Measurements from ENCODE around the gene RPGRIP1L. TPM values are rescaled to one million over a fixed set of nuclear protein-coding genes. Genes with fewer than 3 reads are reported as not detected.
A peak's percentile ranks its signal among the peaks of the same experiment; 100 is the strongest.

The RPGRIP1L gene
- total RNA-seq, 1 donor from 2014 or later = 12.0 TPM

- no peak for DNase-seq (ENCODE audit: extremely low spot score, unreplicated experiment)
- no peak for TF ChIP-seq CTCF (IDR thresholded peaks at IDR 0.05)
- no peaks in the 10 kb centered on the region for H3K27me3 Mint-ChIP-seq (ENCODE audit: unreplicated experiment)
- H3K9me3 Mint-ChIP-seq (ENCODE audit: unreplicated experiment) = peaks cover 13% of the 10 kb centered on the region
- peak overlapping the region; percentile 1 for H3K27ac Mint-ChIP-seq (ENCODE audit: unreplicated experiment)
- H3K36me3 Mint-ChIP-seq (ENCODE audit: unreplicated experiment) = peaks cover 33% of the 10 kb centered on the region
- H3K4me3 Mint-ChIP-seq (ENCODE audit: unreplicated experiment) = no peak overlapping the region
- H3K4me1 Mint-ChIP-seq (ENCODE audit: unreplicated experiment) = no peaks in the 10 kb centered on the region
Measured at GRCh38 chr16:53646506-53646905, 57.2 kb downstream of the RPGRIP1L start.

- no peak for DNase-seq (ENCODE audit: extremely low spot score, unreplicated experiment)
- TF ChIP-seq CTCF (IDR thresholded peaks at IDR 0.05) = no peak
- H3K27ac Mint-ChIP-seq (ENCODE audit: unreplicated experiment) = no peak overlapping the region
- no peaks in the 10 kb centered on the region for H3K4me1 Mint-ChIP-seq (ENCODE audit: unreplicated experiment)
- H3K9me3 Mint-ChIP-seq (ENCODE audit: unreplicated experiment) = peaks cover 13% of the 10 kb centered on the region
- peaks cover 42% of the 10 kb centered on the region for H3K36me3 Mint-ChIP-seq (ENCODE audit: unreplicated experiment)
- no peak overlapping the region for H3K4me3 Mint-ChIP-seq (ENCODE audit: unreplicated experiment)
- H3K27me3 Mint-ChIP-seq (ENCODE audit: unreplicated experiment) = no peaks in the 10 kb centered on the region
Measured at GRCh38 chr16:53643474-53643873, 60.2 kb downstream of the RPGRIP1L start.

- H3K27ac Mint-ChIP-seq (ENCODE audit: unreplicated experiment) = no peak overlapping the region
- no peaks in the 10 kb centered on the region for H3K27me3 Mint-ChIP-seq (ENCODE audit: unreplicated experiment)
- H3K36me3 Mint-ChIP-seq (ENCODE audit: unreplicated experiment) = peaks cover 40% of the 10 kb centered on the region
- no peak overlapping the region for H3K4me3 Mint-ChIP-seq (ENCODE audit: unreplicated experiment)
- H3K9me3 Mint-ChIP-seq (ENCODE audit: unreplicated experiment) = peaks cover 13% of the 10 kb centered on the region
- no peak for TF ChIP-seq CTCF (IDR thresholded peaks at IDR 0.05)
- no peaks in the 10 kb centered on the region for H3K4me1 Mint-ChIP-seq (ENCODE audit: unreplicated experiment)
- DNase-seq (ENCODE audit: extremely low spot score, unreplicated experiment) = no peak
Measured at GRCh38 chr16:53642094-53642493, 61.6 kb downstream of the RPGRIP1L start.

GRCh38 chr16:53636978-53637377 lies 66.7 kb downstream of the RPGRIP1L start:
- Mint-ChIP-seq H3K27ac (ENCODE audit: unreplicated experiment) (no peak overlapping the region), H3K36me3 (ENCODE audit: unreplicated experiment) (peaks cover 23% of the 10 kb centered on the region), H3K4me3 (ENCODE audit: unreplicated experiment) (no peak overlapping the region), H3K9me3 (ENCODE audit: unreplicated experiment) (no peaks in the 10 kb centered on the region), H3K27me3 (ENCODE audit: unreplicated experiment) (no peaks in the 10 kb centered on the region), H3K4me1 (ENCODE audit: unreplicated experiment) (no peaks in the 10 kb centered on the region)
- no peak for DNase-seq (ENCODE audit: extremely low spot score, unreplicated experiment)
- TF ChIP-seq CTCF (IDR thresholded peaks at IDR 0.05) = no peak

GRCh38 chr16:53632526-53632925 lies 71.1 kb downstream of the RPGRIP1L start:
- no peaks in the 10 kb centered on the region for H3K27me3 Mint-ChIP-seq (ENCODE audit: unreplicated experiment)
- TF ChIP-seq CTCF (IDR thresholded peaks at IDR 0.05) = no peak
- DNase-seq (ENCODE audit: extremely low spot score, unreplicated experiment) = no peak
- H3K36me3 Mint-ChIP-seq (ENCODE audit: unreplicated experiment) = peaks cover 15% of the 10 kb centered on the region
- H3K27ac Mint-ChIP-seq (ENCODE audit: unreplicated experiment) = no peak overlapping the region
- no peak overlapping the region for H3K4me3 Mint-ChIP-seq (ENCODE audit: unreplicated experiment)
- H3K9me3 Mint-ChIP-seq (ENCODE audit: unreplicated experiment) = no peaks in the 10 kb centered on the region
- H3K4me1 Mint-ChIP-seq (ENCODE audit: unreplicated experiment) = peaks cover under 1% of the 10 kb centered on the region
